Astrocyte (in vitro differentiated cells and primary cell): ENCODE measurements around the gene NUP214.

ENCODE experiments used
- CTCF ChIP-seq: IDR thresholded peaks from 2 replicates; pipeline ENCODE4 v1.5.1; 2011; ENCODE audit warnings: low read depth, mild to moderate bottlenecking, inconsistent platforms, low read length, moderate library complexity; ENCODE audit not compliant: insufficient read depth
- EZH2 ChIP-seq: IDR thresholded peaks from 2 replicates; pipeline ENCODE4 v1.6.1; 2012; ENCODE audit warnings: mild to moderate bottlenecking, low read length, inconsistent platforms; ENCODE audit not compliant: insufficient read depth

GRCh38 chr9:131181091-131181681 is 55.8 kb downstream of the NUP214 start:
- TF ChIP-seq CTCF, result peak; percentile 5
- TF ChIP-seq EZH2, result no peak
